ENCODE measurements around the gene PAM16. TPM values are rescaled to one million over a fixed set of nuclear protein-coding genes. Genes with fewer than 3 reads are reported as not detected.
A peak's percentile ranks its signal among the peaks of the same experiment; 100 is the strongest.

The PAM16 gene
- total and polyA plus RNA-seq, 2 of the 8 experiments (the other 6 are each of a cell fraction or from before 2014, with no cell fraction given), result 78.3 to 198 TPM

- TF ChIP-seq CHD7 (IDR thresholded peaks at IDR 0.05; ENCODE audit: insufficient replicate concordance, low read length) (no peak), SP2 (IDR thresholded peaks at IDR 0.05; ENCODE audit: low read length) (no peak)
- TF ChIP-seq, protein P1, sequence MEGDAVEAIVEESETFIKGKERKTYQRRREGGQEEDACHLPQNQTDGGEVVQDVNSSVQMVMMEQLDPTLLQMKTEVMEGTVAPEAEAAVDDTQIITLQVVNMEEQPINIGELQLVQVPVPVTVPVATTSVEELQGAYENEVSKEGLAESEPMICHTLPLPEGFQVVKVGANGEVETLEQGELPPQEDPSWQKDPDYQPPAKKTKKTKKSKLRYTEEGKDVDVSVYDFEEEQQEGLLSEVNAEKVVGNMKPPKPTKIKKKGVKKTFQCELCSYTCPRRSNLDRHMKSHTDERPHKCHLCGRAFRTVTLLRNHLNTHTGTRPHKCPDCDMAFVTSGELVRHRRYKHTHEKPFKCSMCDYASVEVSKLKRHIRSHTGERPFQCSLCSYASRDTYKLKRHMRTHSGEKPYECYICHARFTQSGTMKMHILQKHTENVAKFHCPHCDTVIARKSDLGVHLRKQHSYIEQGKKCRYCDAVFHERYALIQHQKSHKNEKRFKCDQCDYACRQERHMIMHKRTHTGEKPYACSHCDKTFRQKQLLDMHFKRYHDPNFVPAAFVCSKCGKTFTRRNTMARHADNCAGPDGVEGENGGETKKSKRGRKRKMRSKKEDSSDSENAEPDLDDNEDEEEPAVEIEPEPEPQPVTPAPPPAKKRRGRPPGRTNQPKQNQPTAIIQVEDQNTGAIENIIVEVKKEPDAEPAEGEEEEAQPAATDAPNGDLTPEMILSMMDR (IDR thresholded peaks at IDR 0.05; ENCODE audit: control extremely low read depth in 1 of 3, insufficient read depth in 1 of 3, low read depth in 1 of 3, low read length in 3 of 3), result peak in 1 of 3 experiments; percentile 1; a peak in 1 of 4 replicates
Observed at GRCh38 chr16:4293822-4294457, 57.2 kb downstream of the PAM16 start (continued).
